ENCODE measurements around the gene HS6ST2.

HS6ST2 gene

DNA sequence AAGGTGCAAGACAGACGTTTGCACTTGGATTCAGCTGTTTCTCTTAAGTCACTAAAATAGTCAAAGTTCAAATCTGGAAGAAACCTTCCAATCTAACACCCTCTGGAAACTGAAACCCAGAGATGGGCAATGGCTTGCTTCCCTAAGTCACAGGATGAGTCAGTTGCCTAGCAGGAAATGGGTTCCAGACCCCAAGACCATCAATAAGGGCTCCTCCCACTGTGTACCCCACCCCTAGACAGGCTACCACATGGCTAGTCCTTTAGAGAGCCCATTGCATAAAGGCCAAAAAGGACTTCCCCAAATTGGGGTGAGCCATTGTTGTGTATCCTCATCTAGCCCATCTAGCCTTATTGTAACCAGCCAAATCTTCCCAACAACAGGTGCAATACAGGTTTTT lies 216.2 kb downstream of the HS6ST2 start:
- DNase-seq (ENCODE audit: low spot score): no peak

DNA sequence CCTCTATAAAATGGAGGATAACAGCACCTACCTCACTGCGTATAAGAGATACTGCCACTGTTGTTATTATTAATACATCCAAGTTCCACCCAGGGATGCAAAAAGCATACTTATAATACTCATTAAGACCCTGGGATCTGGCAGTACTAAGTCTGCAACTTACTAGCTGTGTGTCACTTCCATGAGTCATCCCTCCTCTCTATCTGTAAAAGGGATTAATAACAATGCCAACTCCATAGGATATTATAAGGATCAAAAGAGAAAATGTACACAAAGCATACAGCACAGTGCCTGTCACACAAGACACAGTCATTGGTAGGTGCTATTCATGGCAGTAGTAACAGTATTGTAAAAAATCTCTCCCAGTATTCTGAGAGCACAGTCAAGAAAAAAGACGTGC lies 216.7 kb downstream of the HS6ST2 start:
- DNase-seq (ENCODE audit: low spot score): no peak

DNA sequence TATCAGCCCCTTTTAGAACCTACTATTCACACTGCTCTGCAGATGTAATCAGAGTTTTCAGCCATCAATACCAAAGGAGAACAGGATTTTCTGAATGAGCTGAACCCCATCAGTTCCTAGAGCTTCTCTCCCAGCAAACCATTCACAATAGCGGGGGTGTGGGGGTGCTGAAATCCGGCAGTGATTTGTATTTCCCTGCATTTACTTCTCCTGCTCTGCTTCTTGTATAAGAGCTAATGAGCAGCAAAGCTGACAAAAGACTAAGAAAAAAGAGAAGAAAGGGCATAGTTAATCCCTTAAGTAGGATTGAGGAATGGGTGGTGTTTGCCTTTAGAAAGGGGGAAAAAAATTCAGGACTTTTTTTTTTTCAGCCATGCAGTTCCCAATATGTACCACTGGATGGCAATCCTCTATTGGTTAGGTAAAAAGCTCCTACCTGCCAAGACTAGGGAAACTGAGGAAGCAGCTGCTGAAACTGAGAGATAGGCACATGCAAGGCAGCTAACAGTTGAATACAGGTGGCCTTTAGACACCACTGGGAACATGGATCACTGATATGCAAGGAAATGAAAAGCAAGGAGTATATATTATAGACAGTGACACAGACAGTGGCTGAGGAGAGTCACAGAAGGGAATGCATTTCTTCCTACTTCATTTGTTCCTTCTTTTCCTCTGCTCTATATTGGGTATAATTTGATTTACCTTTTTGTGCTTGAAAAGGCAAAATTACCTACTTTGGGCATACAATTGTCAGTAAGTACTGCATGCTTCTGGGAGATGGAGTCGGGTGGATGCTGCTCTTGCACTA lies 217.9 kb downstream of the HS6ST2 start:
- no peak for DNase-seq (ENCODE audit: low spot score)

DNA sequence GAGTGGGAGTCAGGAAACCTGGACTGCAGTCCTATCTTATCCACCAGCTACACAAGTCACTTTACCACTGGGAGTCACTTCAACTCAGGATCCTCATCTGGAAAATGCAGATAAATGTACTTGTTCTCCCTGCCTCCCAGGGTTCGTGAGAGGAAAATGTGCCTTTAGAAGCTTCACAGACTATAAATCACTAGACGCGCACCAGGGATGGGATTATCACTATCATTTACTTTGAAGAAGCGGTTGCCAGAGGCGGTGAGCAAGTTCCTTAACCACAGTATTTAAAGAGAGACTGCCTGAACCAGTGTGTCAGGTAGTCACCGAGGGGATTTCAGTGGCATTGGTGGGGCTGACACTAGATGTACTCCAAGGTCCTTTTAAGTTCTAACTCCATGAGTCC lies 219.5 kb downstream of the HS6ST2 start:
- DNase-seq (ENCODE audit: low spot score): no peak

DNA sequence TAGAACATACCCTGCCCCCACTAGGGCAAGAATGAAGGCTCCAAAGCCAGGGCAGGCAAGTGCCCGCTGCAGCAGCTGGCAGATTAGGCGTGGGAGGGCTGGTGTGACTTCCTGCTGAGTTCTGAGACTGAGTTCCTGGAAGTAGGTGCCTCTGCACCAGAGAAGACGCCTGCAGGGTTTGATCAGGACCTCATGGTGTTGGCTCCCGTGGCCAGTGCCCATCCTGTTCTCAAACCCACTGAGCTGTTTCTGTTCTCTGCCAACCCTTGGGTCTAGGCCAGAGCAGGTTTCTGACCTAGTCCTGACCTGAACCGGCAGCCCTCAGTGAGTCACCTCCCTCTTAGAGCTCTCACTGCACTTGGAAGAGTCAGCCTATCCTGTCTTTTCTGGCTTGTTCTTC lies 220.7 kb downstream of the HS6ST2 start:
- no peak for DNase-seq (ENCODE audit: low spot score)

DNA sequence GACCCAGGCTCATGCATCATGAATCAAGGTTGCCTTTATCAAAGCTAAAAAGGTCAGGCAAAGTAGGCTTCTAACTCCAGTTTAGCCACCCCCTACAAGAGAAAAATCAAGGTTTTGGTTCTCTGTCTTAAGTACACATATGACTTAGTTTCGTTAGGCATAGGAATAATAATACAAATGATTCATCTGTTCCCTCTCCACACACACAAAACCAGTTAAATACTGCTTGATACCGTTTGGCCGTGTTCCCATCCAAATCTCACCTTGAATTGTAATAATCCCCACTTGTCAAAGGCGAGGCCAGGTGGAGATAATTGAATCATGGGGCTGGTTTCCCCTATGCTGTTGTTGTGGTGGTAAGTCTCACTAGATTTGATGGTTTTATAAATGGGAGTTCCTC lies 226.2 kb downstream of the HS6ST2 start:
- no peak for DNase-seq (ENCODE audit: low spot score)

DNA sequence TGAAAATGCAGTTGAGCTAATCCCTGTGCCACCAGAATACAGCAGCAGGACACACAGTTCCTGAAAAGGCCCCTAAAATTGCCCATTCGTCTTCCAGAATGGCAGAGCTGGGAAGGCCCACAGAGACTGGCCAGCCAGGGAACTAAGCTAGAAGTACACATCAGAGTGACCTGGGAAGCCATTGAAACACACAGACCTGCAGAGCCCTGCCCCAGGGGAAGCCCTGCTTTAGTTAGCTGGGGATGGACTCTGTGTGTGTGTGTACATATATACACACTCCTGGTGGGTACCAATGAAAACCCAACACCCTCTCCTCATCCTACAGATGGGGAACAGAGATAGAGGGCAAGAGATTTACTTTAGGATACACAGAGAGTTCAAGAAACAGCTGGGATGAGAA lies 227.7 kb downstream of the HS6ST2 start:
- DNase-seq (ENCODE audit: low spot score): no peak

DNA sequence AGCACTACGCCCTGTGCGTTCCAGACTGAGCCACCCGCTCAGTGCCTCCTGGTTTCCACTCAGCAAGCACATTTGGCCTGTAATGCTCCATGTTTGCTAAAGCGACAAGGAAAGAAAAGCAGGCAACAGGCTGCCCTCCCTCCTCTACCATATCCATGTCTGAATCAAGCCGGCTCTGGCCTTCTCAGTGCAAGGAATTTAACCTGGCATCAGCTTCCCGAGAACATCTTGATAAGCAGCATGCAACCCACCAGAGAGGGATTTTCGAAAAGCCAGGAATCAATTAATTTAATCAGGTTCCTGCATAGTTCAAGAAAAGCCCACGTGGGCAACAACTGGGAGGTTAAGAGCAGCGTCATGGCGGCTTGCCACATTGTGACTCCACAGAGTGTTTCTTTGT lies 228.2 kb downstream of the HS6ST2 start:
- no peak for DNase-seq (ENCODE audit: low spot score)

DNA sequence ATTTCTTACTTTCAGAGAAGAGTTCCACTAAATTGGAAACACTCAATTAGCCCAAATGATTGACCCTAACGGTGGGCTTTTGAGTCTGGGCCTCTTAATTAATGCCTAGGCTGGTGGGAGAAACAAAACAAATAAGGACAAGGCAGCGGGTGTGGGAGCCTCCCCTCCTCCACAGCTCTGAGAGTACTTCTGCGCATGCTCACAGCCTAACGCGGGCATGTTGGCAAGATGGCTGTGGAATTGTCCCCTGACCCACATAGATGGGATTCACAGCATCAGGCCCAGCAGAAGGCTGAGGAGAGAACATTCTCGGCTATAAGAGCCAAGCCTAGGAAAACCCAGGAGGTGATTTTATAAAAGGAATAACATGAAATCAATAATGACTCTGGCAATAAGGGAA lies 230.1 kb downstream of the HS6ST2 start:
- DNase-seq (ENCODE audit: low spot score): no peak

DNA sequence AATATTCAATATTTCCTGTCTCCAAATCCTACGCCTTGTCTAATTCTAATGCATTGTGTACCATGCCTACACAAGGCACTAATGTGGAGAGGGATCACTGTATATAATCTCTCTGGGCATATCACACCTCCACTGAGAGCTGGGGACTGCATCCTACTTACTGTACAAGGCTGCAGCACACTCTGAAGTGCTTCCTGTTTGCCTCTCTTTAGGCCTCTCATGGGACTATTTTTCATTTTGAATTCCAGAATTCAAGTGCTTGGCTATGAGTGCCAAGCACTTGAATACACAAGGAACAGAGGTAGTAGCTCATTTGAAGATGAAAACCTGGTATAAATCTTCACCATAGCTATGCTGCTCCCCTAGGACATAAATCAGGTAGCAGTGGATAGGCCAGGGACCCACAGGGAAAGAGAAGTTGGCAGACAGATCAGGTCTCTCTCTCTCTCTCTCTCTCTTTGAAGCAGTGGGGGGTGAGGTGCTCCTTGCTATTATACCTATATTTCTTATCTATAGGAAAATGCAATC lies 239.9 kb downstream of the HS6ST2 start:
- no peak for DNase-seq (ENCODE audit: low spot score)

DNA sequence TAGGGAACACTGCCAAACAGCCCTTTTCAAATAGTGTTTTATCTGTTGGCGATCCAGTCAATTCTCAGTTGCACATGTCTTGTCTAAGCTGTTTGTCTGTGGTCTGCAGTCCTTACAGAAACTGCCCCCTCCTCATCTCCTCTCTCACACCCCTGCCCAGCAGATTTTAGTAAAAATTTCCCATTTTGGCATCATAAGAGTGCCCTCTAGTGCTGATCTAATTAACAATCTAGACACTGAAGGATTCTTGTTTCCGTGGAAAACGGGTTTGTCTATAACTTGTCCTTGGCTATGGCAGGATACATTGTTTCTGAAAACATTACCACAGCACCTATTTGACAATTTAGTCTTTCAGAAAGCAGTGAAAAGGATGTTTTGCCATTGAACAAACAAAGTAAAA lies 242.4 kb downstream of the HS6ST2 start:
- no peak for DNase-seq (ENCODE audit: low spot score)

DNA sequence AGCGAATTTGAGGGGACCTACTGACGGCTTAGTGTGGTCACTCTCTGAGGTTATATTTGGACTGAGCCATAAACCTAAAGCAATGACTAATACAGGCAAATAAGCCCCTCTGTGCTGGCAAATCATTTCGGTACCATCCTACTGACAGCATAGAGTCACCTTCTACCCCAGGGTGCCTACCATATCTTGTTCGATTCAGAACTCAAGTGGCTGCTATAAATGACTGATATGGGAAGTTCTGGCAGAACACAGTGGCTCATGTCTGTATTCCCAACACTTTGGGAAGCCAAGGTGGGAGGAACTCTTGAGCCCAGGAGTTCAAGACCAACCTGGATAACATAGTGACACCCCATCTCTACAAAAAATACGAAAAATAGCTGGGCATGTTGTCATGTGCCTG lies 243.5 kb downstream of the HS6ST2 start:
- no peak for DNase-seq (ENCODE audit: low spot score)

DNA sequence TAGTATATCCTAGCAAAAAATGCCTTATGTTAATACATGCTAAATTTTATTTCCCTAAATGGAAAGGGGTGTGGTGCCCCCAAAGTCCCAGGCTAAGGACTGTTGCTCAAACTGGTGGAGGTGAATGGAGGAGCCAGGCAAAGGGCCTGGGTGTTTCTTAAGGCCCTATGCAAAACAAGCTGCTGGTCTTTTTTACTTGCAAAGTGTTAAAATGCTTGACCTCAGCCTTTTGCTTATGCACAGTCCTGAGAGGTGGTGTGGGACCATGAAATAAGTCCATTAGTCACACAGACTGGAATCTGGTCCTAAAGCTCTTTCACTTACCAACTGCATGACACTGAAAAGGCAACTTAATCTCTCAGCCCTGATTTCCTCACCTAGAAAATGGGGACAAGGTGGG lies 246.1 kb downstream of the HS6ST2 start:
- no peak for DNase-seq (ENCODE audit: low spot score)

DNA sequence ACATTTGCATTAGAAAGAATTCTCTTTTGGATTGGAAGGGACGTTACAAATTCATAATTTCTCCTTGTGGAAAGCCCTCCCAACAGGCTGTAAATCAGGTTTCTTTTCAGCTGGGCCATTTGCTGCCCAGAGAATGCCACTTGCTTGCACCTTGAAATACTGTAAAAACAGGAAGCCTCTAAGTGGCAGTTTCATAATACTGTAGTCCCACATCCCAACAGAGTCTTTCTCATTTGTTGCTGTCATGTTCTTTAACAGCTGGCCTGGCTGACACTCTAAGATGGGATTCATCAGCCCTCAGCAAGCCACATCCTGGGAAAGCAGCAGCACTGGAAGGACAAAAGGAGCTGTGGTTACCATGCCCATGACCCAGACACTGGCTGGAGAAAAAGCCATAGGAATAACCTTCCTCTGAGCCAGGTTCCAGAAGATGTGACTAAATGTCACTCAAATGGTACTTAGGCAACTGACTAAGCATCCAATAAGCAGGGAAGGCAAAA lies 247.7 kb downstream of the HS6ST2 start:
- DNase-seq (ENCODE audit: low spot score): no peak

DNA sequence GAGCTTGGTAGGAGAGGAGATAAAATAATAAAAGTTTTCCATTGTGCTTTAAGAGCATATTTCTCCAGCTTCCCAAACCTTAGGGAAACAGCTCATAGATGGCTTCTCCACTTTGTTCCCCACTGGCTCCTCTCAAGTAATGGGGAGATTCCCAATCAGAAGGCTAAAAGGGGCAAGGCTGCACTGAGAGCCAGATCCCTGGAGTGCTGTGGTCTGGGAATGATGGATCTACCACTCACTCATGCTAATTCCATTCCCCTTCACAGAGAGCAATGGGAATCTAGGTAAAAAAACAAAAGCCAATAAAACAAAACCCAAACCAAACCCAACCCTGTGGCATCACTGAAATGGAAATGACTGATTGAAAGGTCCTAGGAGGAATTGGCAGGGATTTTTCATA lies 249.9 kb downstream of the HS6ST2 start:
- DNase-seq (ENCODE audit: low spot score): no peak

DNA sequence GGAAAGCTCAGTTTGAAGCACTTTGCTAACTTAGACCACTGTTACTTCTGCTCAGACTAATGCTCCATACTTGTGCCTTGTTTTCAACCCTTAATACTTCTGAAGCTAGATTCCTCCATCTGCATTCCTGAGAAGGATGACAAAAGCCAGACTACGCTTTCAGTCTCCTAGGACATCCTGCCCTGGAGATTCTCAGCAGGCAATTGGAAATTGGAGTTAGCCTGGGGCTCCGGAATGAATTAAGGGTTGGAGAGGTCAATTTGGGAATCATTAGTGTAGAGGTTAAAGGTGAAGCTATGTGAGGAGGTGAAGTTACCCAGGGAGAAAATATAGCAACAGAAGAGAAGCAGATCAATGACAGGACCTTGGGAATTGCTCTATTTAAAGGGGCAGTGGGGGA lies 253.7 kb downstream of the HS6ST2 start:
- DNase-seq (ENCODE audit: low spot score): no peak

DNA sequence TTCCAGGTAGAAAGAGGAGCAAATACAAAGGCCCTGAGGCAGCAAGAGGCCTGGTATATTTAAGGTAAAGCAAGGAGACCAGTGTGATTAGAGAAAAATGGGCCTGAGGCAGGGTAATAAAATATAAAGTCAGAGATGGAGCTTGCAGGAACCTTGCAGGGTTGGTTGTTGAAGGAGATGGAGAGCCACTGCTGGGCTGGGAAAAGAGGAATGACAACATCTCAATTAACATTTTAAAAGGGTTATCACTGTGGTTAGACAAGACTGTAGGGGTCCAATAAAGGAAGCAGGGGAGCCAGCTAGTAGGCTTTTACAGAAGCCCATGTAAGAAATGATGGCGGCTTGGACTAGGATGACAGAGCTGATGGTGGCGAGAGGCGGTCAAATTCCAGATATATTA lies 264.0 kb downstream of the HS6ST2 start:
- no peak for DNase-seq (ENCODE audit: low spot score)

DNA sequence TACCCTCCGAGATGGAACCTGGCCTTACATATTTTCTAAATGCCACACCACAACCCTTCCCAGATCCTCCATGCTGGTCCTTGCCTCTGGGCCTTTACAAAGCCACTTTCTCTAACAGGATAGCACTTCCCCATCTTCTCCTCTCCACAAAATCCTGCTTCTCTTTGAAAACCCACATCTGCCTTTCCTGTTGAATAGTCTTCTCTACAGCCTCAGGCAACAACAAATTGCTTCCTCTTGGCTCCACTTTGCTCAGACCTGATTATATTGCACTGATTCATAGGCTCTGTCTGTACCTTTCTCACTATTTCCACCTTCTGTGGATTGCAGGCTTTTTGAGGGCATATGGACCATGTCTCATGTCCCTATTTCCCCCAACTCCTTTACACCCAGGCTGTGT lies 265.9 kb downstream of the HS6ST2 start:
- DNase-seq (ENCODE audit: low spot score): no peak

DNA sequence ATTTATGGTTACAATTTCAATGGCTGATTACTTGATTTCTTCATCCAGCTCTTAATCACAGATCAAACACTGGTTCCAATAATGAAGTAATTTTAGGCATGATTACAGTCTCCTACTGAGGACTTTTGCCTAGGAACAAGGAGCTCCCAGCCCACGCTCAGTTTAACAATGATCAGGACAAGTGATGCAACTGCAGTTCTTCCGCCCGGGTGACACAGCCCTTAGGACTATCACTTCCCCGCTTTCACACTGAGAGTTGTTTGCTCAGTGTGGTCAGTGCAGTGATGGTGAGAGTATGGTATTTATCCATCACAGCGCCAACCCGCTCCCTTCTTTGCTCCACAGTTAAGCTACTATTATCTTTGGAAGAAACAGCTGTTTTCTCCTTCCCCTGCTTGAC lies 266.4 kb downstream of the HS6ST2 start:
- DNase-seq (ENCODE audit: low spot score): no peak

DNA sequence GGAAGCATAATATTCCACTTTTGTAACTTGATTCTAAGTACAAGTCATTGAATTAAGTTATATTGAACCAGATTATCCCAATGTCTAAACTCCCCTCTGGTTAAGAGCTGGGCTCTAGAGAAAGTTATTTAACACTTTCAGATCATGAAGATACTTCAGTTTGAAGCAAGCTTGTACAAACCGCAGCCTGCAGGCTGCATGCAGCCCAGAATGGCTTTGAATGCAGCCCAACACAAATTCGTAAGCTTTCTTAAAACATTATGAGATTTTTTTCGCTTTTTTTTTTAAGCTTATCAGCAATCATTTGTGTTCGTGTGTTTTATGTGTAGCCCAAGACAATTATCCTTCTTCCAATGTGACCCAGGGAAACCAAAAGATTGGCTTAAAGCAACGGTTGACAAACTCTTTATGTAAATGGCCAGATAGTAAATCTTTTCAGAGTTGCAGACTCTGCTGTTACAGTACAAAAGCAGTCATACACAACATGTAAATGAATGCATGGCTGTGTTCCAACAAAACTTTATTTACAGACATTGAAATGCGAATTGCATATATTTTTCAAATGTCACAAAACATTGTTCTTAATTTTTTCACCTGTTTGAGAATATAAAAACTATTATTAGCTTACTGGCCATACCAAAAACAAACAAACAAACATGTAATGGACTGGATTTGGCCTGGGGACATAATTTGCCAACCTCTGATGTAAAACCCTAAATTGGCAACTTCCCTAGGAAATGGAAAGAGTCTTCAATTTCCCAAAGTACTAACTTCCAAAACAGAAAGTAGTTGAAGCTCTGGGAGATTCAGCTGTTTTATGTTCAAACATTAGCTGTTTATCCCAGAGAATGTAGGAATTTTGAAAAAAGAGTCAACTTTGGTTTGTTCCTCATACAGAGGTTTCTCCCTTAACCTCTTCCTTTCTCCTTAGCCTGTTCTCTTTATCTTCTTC lies 268.5 kb downstream of the HS6ST2 start:
- DNase-seq (ENCODE audit: low spot score): no peak

DNA sequence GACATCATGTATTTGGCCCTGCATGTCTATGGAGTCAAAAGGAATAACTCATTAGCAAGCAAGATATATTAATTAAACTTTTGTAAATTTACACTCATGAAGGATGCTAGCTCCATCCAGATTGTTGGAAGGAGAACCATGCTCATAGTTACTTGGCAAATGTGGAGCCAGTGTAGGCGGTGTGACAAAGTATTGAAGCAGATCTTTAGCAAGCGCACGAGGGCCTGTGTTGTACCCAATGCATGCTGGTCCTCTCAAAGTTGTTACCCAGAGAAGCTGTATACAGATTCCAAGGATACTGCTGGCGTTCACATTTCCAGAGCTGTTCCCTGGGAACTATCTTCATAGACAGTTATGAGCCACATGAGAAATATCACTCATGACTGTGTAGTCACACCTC lies 273.2 kb downstream of the HS6ST2 start:
- no peak for DNase-seq (ENCODE audit: low spot score)

DNA sequence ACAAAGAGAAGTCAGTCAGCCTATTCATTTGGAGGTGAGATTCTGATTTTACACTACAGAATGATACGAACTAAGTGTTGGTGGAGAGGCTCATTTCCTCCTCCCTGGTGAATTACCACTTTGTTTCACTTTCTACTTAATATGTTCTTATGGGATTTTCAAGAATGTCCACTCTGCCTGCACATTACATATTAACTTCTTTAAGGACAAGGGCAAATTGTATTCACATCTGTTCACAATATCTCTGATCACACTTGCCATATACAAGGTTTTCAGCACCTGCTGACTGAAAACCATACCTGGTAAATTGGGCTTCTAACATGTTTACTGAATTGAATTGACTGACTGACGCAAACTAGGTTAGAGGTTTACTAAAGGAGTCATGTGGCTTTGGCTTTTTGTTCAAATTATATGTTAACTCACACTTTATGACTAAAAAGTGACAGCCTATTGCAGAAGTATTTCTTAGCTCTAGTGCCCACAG lies 281.2 kb downstream of the HS6ST2 start:
- DNase-seq (ENCODE audit: low spot score): no peak

All from HuH-7.5 (cell line).